ENCODE measurements around the gene SMIM20.

Gene SMIM20

DNA sequence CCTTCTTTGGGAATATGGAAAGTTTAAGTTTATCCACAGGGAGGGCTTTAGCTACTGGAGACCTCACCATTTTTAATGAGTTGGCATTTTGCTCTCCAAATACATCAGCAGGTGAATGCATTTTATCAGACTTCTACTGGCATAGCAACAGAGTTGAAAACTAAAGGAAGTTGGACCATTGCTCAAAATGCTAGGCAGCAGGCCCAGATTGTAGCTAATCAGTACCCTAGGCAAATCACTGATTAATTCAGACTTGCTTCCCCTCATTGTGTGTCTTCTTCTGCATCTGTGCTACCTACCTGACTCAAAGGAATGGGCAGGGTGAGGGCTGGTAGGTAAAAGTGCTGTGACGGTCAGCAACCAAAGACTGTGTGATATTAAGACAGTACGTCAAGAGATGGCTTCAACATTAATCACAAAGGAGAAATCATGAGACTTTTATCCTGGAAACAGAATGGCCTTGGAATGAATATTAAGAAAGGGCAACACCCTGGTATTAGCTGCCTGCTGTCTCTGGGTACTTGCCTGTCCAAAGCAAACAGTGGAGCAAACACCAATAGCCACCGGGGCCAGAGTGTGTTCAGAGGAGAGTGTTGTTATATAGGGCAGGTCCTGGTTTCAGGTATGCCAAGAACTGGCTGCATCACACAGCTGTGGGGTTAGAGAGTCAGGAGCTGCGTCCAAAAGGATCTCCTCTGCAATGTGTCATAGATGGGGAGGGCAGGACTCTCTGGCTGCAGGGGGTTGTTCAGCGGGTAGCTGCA lies 17.1 kb upstream of the SMIM20 start:
- Histone ChIP-seq H3K36me3 (ENCODE audit: insufficient read depth, low read length) (no peaks in the 10 kb centered on the region), H3K9me2 (replicated peaks; ENCODE audit: low read depth, low read length) (no peaks in the 10 kb centered on the region), H3K79me2 (ENCODE audit: insufficient read depth, low read length) (no peaks in the 10 kb centered on the region), H3K4me1 (ENCODE audit: insufficient read depth, low read length, poor library complexity, severe bottlenecking) (no peaks in the 10 kb centered on the region), H4K20me1 (ENCODE audit: insufficient read depth, low read length, poor library complexity, severe bottlenecking) (no peaks in the 10 kb centered on the region), H3K9ac (ENCODE audit: low read depth, low read length, poor library complexity, severe bottlenecking) (no peak overlapping the region), H3F3A (ENCODE audit: low read depth) (no peaks in the 10 kb centered on the region), H3K4me2 (ENCODE audit: low read depth, low read length, poor library complexity, severe bottlenecking) (no peak overlapping the region), H2AFZ (ENCODE audit: low read length) (no peak overlapping the region), H3K9me3 (ENCODE audit: insufficient read depth, low read depth, low read length) (no peaks in the 10 kb centered on the region), H3K4me3 (ENCODE audit: low read length, poor library complexity, severe bottlenecking) (no peak overlapping the region), H3K27me3 (ENCODE audit: insufficient read depth, low read length, poor library complexity, severe bottlenecking) (no peaks in the 10 kb centered on the region)
- TF ChIP-seq EZH2phosphoT487 (IDR thresholded peaks at IDR 0.05; ENCODE audit: borderline replicate concordance): no peak
- TF ChIP-seq, protein P1, sequence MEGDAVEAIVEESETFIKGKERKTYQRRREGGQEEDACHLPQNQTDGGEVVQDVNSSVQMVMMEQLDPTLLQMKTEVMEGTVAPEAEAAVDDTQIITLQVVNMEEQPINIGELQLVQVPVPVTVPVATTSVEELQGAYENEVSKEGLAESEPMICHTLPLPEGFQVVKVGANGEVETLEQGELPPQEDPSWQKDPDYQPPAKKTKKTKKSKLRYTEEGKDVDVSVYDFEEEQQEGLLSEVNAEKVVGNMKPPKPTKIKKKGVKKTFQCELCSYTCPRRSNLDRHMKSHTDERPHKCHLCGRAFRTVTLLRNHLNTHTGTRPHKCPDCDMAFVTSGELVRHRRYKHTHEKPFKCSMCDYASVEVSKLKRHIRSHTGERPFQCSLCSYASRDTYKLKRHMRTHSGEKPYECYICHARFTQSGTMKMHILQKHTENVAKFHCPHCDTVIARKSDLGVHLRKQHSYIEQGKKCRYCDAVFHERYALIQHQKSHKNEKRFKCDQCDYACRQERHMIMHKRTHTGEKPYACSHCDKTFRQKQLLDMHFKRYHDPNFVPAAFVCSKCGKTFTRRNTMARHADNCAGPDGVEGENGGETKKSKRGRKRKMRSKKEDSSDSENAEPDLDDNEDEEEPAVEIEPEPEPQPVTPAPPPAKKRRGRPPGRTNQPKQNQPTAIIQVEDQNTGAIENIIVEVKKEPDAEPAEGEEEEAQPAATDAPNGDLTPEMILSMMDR (conservative IDR thresholded peaks at IDR 0.05; ENCODE audit: low read length): no peak

DNA sequence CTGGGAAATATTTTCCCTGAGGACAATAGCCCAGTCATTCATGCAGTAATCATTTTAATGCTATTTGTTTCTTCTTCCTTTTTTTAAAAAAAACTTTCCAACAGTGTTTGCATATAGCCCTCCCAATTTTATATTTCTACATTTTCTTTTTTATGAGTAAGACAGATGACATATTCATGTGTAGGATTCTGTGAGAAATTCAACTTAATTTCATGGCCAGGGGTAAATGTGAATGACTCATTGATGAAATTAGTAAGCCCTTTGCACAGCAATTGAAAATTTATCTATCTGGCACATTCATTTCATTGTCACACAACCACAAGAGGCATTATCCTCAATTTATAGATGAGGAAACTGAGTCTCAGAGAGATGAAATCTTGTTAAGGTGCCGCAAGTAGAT lies 13.7 kb upstream of the SMIM20 start:
- Histone ChIP-seq H3K27me3 (ENCODE audit: insufficient read depth, low read length, poor library complexity, severe bottlenecking) (no peaks in the 10 kb centered on the region), H3K4me1 (ENCODE audit: insufficient read depth, low read length, poor library complexity, severe bottlenecking) (no peaks in the 10 kb centered on the region), H3F3A (ENCODE audit: low read depth) (no peaks in the 10 kb centered on the region), H3K9me3 (ENCODE audit: insufficient read depth, low read depth, low read length) (no peaks in the 10 kb centered on the region), H3K9ac (ENCODE audit: low read depth, low read length, poor library complexity, severe bottlenecking) (no peak overlapping the region), H2AFZ (ENCODE audit: low read length) (no peak overlapping the region), H3K36me3 (ENCODE audit: insufficient read depth, low read length) (no peaks in the 10 kb centered on the region), H3K79me2 (ENCODE audit: insufficient read depth, low read length) (no peaks in the 10 kb centered on the region), H3K4me2 (ENCODE audit: low read depth, low read length, poor library complexity, severe bottlenecking) (no peak overlapping the region), H3K9me2 (replicated peaks; ENCODE audit: low read depth, low read length) (no peaks in the 10 kb centered on the region), H3K4me3 (ENCODE audit: low read length, poor library complexity, severe bottlenecking) (no peak overlapping the region), H4K20me1 (ENCODE audit: insufficient read depth, low read length, poor library complexity, severe bottlenecking) (no peaks in the 10 kb centered on the region)
- no peak for TF ChIP-seq EZH2phosphoT487 (IDR thresholded peaks at IDR 0.05; ENCODE audit: borderline replicate concordance)
- TF ChIP-seq, protein P1 (conservative IDR thresholded peaks at IDR 0.05; ENCODE audit: low read length): no peak

DNA sequence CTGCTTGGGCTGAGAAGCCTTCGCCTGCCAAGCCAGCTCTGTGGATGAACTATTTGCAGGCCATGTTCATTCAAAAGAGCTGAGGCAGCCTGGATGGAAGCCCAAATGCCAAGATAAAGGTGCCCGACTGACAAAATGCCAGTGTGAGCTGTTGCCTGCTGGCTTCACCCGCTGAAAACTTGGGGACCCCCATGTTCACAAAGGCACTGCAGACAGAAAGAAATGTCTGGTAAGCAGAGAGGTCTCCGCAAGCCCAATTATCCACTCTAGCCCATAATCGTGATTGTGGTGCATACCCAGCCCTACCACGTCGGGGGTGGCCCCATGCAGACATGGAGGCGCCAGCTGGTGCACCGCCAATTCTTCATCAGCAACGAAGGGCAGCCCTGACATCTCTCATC lies 13.0 kb upstream of the SMIM20 start:
- H3K4me1 ChIP-seq (ENCODE audit: insufficient read depth, low read length, poor library complexity, severe bottlenecking): no peaks in the 10 kb centered on the region
- no peak overlapping the region for H2AFZ ChIP-seq (ENCODE audit: low read length)

More for the DNA sequence above, 13.0 kb upstream of the SMIM20 start:
- TF ChIP-seq, protein P1 (conservative IDR thresholded peaks at IDR 0.05; ENCODE audit: low read length): no peak
- no peak for TF ChIP-seq EZH2phosphoT487 (IDR thresholded peaks at IDR 0.05; ENCODE audit: borderline replicate concordance)
- H3K4me3 ChIP-seq (ENCODE audit: low read length, poor library complexity, severe bottlenecking): no peak overlapping the region
- H3K27me3 ChIP-seq (ENCODE audit: insufficient read depth, low read length, poor library complexity, severe bottlenecking): no peaks in the 10 kb centered on the region
- H3F3A ChIP-seq (ENCODE audit: low read depth): no peaks in the 10 kb centered on the region
- H3K36me3 ChIP-seq (ENCODE audit: insufficient read depth, low read length): no peaks in the 10 kb centered on the region
- H3K79me2 ChIP-seq (ENCODE audit: insufficient read depth, low read length): no peaks in the 10 kb centered on the region
- no peaks in the 10 kb centered on the region for H3K9me2 ChIP-seq (replicated peaks; ENCODE audit: low read depth, low read length)
- no peaks in the 10 kb centered on the region for H4K20me1 ChIP-seq (ENCODE audit: insufficient read depth, low read length, poor library complexity, severe bottlenecking)
- no peak overlapping the region for H3K9ac ChIP-seq (ENCODE audit: low read depth, low read length, poor library complexity, severe bottlenecking)
- H3K9me3 ChIP-seq (ENCODE audit: insufficient read depth, low read depth, low read length): no peaks in the 10 kb centered on the region
- H3K4me2 ChIP-seq (ENCODE audit: low read depth, low read length, poor library complexity, severe bottlenecking): no peak overlapping the region
